Ovary (tissue), 10 donors: Measurements from ENCODE around the gene GBP5. TPM values are rescaled to one million over a fixed set of nuclear protein-coding genes. Genes with fewer than 3 reads are reported as not detected.
"Not testable (repeated sequence)": the region's sequence is repeated elsewhere in the genome, so short reads cannot be mapped to it uniquely, and the experiment has no call there.

Source experiments
- DNase-seq, 5 donors: peaks; one replicate each; pipeline ENCODE4 v3.0.0-alpha.2; 2019 to 2020
- H3K27ac ChIP-seq, 2 donors: fragments of 200-600 bp; one replicate each; pipeline versions ENCODE4 v1.5.1 to v1.8.0; 2019 to 2022
- H3K27me3 ChIP-seq: fragments of 200-600 bp; one replicate; pipeline ENCODE4 v1.8.0; 2022
- H3K36me3 ChIP-seq: fragments of 200-600 bp; sonication (generic); one replicate; pipeline ENCODE4 v1.5.1; 2019
- H3K4me1 ChIP-seq: one replicate; pipeline ENCODE4 v1.8.1; 2013; ENCODE audit warnings: mild to moderate bottlenecking, moderate library complexity; ENCODE audit not compliant: insufficient read depth
- H3K4me3 ChIP-seq: fragments of 200-600 bp; sonication (generic); one replicate; pipeline ENCODE4 v1.5.1; 2017
- H3K9me3 ChIP-seq, 2 donors: fragments of 200-600 bp in 1 of 2; sonication (generic) in 1 of 2; one replicate each; pipeline versions ENCODE4 v1.5.1 to v1.8.1; 2013 to 2019; ENCODE audit warnings: mild to moderate bottlenecking in 1 of 2, moderate library complexity in 1 of 2
- EP300 ChIP-seq: sonication (generic); formaldehyde crosslinking; IDR thresholded peaks from one replicate; pipeline ENCODE4 v1.6.1; 2017; ENCODE audit warnings: antibody characterized with exemption
- POLR2A ChIP-seq: fragments of 450-650 bp; IDR thresholded peaks from one replicate; pipeline ENCODE4 v1.6.1; 2017; ENCODE audit warnings: antibody characterized with exemption, mild to moderate bottlenecking, moderate library complexity
- WGBS, 3 donors: extraction: QIAGEN DNeasy Blood & Tissue Kit in 1 of 3; methylation state at CpG; one replicate each; pipeline versions ENCODE4 v1.1.5 to v1.1.7; 2013 to 2017; 5-methylcytosine and 5-hydroxymethylcytosine counted together
- intact Hi-C, 4 donors: fragments of 100-400 bp; cut with DNase I; formaldehyde crosslinking; loops; one replicate each; pipeline versions ENCODE4 v1.11.0 to v1.15.1; 2022 to 2023
- long read RNA-seq, 3 donors: library from polyadenylated mRNA in 2 of 3; unstranded in 2 of 3; transcript quantifications; one replicate each; pipeline ENCODE4 v2.0.0 and lab custom pipeline, GENCODE V29; 2021 to 2026
- polyA plus RNA-seq, 2 donors: library from polyadenylated mRNA; stranded (reverse); fragments of 200-250 nt in 1 of 2; fragments of 350-450 nt in 1 of 2; fragmentation: Illumina TruSeq in 1 of 2; extraction: RNeasy Lipid Tissue Mini Kit (QIAGEN cat#74804) in 1 of 2; gene quantifications; one replicate each; pipeline ENCODE4 v1.2.3, GENCODE V29; 2013 to 2014
- total RNA-seq, 7 donors: library from RNA; depleted of rRNA in 2 of 7; stranded (reverse); fragments of >200 nt in 2 of 7; fragmentation: NEBNext Ultra II Directional in 3 of 7; extraction: Animal tissue kit (Norgen Biotek cat#: 25700) in 3 of 7; gene quantifications; one replicate each; pipeline versions ENCODE4 v1.1.0 to v1.2.4, GENCODE V29; 2016 to 2023
- TF ChIP-seq, protein P1 (sequence below), 3 donors: fragments of 450-650 bp in 2 of 3; fragments of 200-600 bp in 1 of 3; IDR thresholded peaks; one replicate each; pipeline versions ENCODE4 v1.5.1 to v1.8.0; 2016 to 2022; ENCODE audit warnings: antibody characterized with exemption in 3 of 3, mild to moderate bottlenecking in 1 of 3
- donor health status: DM: no; HTN: no; CAD: no; lungs with moderate emphysema.
- donor health status: DM: no; HTN: no; CAD: no.
- donor health status: Bipolar disorder and iron deficiency.
- donor health status: DM: yes; HTN: yes; CAD: no.
- donor health status: DM: no; HTN: no; CAD: no.
- donor health status: DM: yes; HTN: yes; CAD: no.

GBP5 gene, protein sequence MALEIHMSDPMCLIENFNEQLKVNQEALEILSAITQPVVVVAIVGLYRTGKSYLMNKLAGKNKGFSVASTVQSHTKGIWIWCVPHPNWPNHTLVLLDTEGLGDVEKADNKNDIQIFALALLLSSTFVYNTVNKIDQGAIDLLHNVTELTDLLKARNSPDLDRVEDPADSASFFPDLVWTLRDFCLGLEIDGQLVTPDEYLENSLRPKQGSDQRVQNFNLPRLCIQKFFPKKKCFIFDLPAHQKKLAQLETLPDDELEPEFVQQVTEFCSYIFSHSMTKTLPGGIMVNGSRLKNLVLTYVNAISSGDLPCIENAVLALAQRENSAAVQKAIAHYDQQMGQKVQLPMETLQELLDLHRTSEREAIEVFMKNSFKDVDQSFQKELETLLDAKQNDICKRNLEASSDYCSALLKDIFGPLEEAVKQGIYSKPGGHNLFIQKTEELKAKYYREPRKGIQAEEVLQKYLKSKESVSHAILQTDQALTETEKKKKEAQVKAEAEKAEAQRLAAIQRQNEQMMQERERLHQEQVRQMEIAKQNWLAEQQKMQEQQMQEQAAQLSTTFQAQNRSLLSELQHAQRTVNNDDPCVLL
- 1 to 10 TPM; 1.0 to 3.2 (median 1.4) TPM for total RNA-seq
- polyA plus RNA-seq = 1 to 10 TPM in 1 of 2 donors, under 1 TPM in 1; 0.77 to 8.6 TPM
- long read RNA-seq, donor 1, partial matches to known transcripts = 0 of 2 reads
- long read RNA-seq, donor 1, other reads (novel, unspliced or antisense) = 2 of 2 reads
- long read RNA-seq, donor 2 = 0 reads
- long read RNA-seq, donor 3, partial matches to known transcripts = 0 of 1 reads
- long read RNA-seq, donor 3, other reads (novel, unspliced or antisense) = 1 of 1 reads

DNA sequence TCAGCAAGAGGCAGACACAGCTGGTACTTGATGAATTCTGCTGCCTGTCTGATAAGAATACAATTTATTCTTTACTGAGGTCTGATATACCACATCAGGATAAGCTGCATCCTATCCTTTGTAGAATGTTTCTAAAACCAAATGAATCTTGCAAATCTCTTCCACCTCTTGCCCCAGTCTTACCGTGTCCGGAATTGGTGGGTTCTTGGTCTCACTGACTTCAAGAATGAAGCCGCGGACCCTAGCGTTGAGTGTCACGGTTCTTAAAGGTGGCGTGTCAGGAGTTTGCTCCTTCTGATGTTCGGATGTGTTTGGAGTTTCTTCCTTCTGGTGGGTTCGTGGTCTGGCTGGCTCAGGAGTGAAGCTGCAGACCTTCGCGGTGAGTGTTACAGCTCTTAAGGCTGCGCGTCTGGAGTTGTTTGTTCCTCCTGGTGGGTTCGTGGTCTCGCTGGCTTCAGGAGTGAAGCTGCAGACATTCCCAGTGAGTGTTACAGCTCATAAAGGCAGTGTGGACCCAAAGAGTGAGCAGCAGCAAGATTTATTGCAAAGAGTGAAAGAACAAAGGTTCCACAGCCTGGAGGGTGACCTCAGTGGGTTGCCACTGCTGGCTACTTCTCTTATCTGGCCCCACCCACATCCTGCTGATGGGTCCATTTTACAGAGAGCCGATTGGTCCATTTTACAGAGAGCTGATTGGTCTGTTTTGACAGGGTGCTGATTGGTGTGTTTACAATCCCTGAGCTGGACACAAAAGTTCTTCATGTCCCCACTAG, at the start of gene GBP5:
Gene GBP5 (minus strand): TSS at position 592 of the 773 bp plus-strand sequence. CDS start 3,305 bp downstream, outside the sequence.
- H3K27me3 ChIP-seq, H3K4me3 ChIP-seq, H3K4me1 ChIP-seq, H3K9me3 ChIP-seq, H3K36me3 ChIP-seq, DNase-seq: not testable (repeated sequence)
- 89 to 95% (median 94%) methylated on average over 16 of the region's 16 CpGs for WGBS, 3 donors
- intact Hi-C loops = loop anchor here in 1 of 4 donors (10.0 kb wide), 1 partner anchor 78 kb away; the partner anchor contains the start of gene GBP4
- peak within 1 kb of the TSS in 1 of 2 donors; percentile 64 for H3K27ac ChIP-seq

DNA sequence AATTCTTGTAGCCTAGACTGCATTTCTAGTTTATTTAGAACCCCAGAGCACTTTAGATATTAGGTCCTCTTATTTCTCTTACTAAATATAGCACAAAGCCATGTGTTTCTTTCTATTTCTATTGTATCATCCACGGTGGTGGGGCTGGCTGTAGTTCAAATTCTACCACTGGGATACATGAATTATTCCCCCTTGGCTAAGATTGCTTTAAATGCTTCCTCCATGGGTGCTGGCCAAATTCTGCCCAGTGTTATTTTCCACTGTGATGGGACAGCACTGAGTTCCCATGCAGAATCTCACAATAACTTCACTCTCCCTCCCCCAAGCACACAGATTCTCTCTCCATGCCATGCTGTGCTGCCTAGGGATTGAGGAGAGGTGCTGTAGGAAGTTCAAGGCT, 49.7 kb upstream of the GBP5 start:
- no peak overlapping the region for H3K4me3 ChIP-seq
- no peaks in the 10 kb centered on the region for H3K36me3 ChIP-seq
- no peaks in the 10 kb centered on the region for H3K9me3 ChIP-seq
- 3 to 9% (median 3%) methylated on average over 1 of the region's 1 CpG for WGBS, 3 donors
- no peak for DNase-seq
- intact Hi-C loops = no loop called here
- no peak for TF ChIP-seq POLR2A
- TF ChIP-seq, protein P1, sequence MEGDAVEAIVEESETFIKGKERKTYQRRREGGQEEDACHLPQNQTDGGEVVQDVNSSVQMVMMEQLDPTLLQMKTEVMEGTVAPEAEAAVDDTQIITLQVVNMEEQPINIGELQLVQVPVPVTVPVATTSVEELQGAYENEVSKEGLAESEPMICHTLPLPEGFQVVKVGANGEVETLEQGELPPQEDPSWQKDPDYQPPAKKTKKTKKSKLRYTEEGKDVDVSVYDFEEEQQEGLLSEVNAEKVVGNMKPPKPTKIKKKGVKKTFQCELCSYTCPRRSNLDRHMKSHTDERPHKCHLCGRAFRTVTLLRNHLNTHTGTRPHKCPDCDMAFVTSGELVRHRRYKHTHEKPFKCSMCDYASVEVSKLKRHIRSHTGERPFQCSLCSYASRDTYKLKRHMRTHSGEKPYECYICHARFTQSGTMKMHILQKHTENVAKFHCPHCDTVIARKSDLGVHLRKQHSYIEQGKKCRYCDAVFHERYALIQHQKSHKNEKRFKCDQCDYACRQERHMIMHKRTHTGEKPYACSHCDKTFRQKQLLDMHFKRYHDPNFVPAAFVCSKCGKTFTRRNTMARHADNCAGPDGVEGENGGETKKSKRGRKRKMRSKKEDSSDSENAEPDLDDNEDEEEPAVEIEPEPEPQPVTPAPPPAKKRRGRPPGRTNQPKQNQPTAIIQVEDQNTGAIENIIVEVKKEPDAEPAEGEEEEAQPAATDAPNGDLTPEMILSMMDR (IDR thresholded peaks at IDR 0.05) = no peak
- no peak for TF ChIP-seq EP300
- no peak overlapping the region for H3K27ac ChIP-seq
- no peaks in the 10 kb centered on the region for H3K27me3 ChIP-seq
- no peaks in the 10 kb centered on the region for H3K4me1 ChIP-seq

DNA sequence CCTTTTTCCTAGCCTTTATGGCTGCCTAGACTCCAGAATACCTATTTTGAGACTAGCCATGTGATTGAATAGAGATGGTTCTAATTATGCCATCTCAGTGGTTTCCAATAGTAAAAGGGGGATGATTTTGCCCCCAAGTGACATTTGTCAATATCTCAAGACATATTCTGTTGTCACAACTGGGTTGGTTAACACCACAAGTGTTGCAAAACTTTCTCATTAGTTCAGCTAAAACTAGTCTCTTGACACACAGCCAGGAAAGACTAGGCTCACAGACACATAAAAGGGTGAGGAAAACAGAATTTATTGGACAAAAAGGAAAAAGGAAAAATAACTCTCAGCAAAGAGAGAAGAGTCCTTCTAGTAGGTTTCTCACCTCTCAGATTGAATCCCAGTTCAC, 39.9 kb upstream of the GBP5 start:
- Histone ChIP-seq H3K9me3 (peaks cover 0 to 2% of the 10 kb centered on the region in 2 donors), H3K4me3 (no peak overlapping the region), H3K27me3 (no peaks in the 10 kb centered on the region), H3K4me1 (peaks cover 7% of the 10 kb centered on the region), H3K36me3 (no peaks in the 10 kb centered on the region), H3K27ac (no peak overlapping the region)
- intact Hi-C loops = no loop called here
- DNase-seq = no peak
- TF ChIP-seq EP300 (no peak), POLR2A (no peak)
- TF ChIP-seq, protein P1 (IDR thresholded peaks at IDR 0.05) = no peak

DNA sequence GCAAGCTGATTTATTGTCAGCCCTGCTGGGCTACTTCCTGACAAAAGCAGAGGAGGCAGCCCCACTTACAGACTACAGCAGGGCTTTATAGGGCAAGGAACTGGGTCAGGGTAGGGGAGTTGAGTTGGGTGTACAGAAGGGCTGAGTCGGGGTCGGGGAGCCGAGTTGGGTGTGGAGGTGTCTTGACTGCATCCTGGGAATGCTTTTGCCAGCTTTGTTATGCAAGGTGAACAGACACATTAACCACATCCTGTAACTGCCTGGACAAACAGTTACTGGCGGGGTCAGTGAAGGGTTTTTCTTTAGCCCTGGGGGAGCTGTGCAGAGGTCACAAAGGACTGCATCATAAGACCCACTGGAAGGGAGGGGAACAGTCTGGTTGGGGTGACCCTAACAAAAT, 39.1 kb upstream of the GBP5 start:
- no peak overlapping the region for H3K4me3 ChIP-seq
- no peaks in the 10 kb centered on the region for H3K27me3 ChIP-seq
- intact Hi-C loops = no loop called here
- H3K27ac ChIP-seq = peak overlapping the region in 1 of 2 donors; percentile 55
- TF ChIP-seq EP300 (no peak), POLR2A (no peak)
- TF ChIP-seq, protein P1 (IDR thresholded peaks at IDR 0.05) = no peak
- no peak for DNase-seq
- 71 to 76% (median 74%) methylated on average over 4 of the region's 4 CpGs for WGBS, 3 donors
- H3K36me3 ChIP-seq = no peaks in the 10 kb centered on the region
- peaks cover 7% of the 10 kb centered on the region for H3K4me1 ChIP-seq
- H3K9me3 ChIP-seq = peaks cover 0 to 2% of the 10 kb centered on the region in 2 donors
